Lower lobe of right lung (tissue), 2 donors: ENCODE data around the gene CADM1. TPM values are rescaled to one million over a fixed set of nuclear protein-coding genes. Genes with fewer than 3 reads are reported as not detected.

Experiments used
- ATAC-seq, 2 donors: fragments of 200-7000 bp; cut with Tn5 transposase; one replicate each; pipeline ENCODE4 v1.9.1; 2020 to 2022; ENCODE audit warnings: mild to moderate bottlenecking in 2 of 2, moderate library complexity in 2 of 2
- DNase-seq: peaks from one replicate; pipeline ENCODE4 v3.0.0-alpha.2; 2020
- H3K27ac ChIP-seq: fragments of 200-600 bp; one replicate; pipeline ENCODE4 v1.8.0; 2022
- H3K27me3 ChIP-seq: fragments of 200-600 bp; one replicate; pipeline ENCODE4 v1.8.0; 2022; ENCODE audit warnings: low read depth
- H3K36me3 ChIP-seq: fragments of 200-600 bp; one replicate; pipeline ENCODE4 v1.8.0; 2022; ENCODE audit warnings: mild to moderate bottlenecking
- H3K4me1 ChIP-seq: fragments of 200-600 bp; one replicate; pipeline ENCODE4 v1.8.0; 2022
- H3K4me3 ChIP-seq: fragments of 200-600 bp; one replicate; pipeline ENCODE4 v1.8.0; 2022; ENCODE audit warnings: mild to moderate bottlenecking
- H3K9me3 ChIP-seq: fragments of 200-600 bp; one replicate; pipeline ENCODE4 v1.8.0; 2022
- intact Hi-C: fragments of 100-400 bp; cut with DNase I; formaldehyde crosslinking; loops from one replicate; pipeline ENCODE4 v1.11.0; 2022
- total RNA-seq: library from RNA; stranded (reverse); fragmentation: NEBNext Ultra II Directional; extraction: Animal tissue kit (Norgen Biotek cat#: 25700); gene quantifications from one replicate; pipeline ENCODE4 v1.2.1, GENCODE V29; 2021
- TF ChIP-seq, protein P1 (sequence below): fragments of 200-600 bp; IDR thresholded peaks from one replicate; pipeline ENCODE4 v1.8.0; 2022; ENCODE audit warnings: antibody characterized with exemption, mild to moderate bottlenecking
- donor health status: DM: no; HTN: yes; CAD: no; lungs with severe emphysema.

CADM1 gene
- total RNA-seq, 1 donor from 2014 or later: 149 TPM

DNA sequence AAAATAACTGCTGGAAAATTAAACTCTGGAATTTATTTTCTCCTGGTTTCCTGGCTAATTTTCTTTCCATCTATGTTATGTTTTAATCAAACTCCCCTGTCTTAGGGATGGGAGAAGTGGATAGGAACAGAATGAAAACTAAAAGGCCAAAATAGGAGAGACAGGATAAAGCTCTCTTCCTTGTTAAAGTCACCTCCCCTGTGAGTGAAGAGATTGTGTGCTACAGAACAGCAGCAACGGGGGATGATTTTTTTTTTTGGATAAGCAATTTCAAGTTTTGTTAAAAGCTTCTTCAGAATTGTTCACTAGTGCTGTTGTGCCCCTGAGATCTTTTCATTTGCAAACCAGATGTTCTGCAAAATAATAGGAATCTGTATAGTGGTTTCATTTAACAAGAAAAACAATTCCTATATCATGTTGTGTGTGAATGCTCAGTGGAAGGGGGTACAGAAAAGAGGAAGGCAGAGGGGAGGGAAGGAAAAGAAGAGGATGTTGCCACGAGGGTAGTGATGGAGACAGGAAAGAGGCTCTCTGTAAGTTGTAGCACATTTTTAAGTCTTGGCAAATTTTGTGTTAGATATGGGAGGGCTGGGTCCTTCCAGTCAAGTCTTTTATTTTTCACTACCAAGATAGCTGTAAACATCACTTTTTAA is 301.2 kb downstream of the CADM1 start:
- Histone ChIP-seq H3K36me3 (peaks cover 4% of the 10 kb centered on the region), H3K27me3 (no peaks in the 10 kb centered on the region), H3K27ac (no peak overlapping the region), H3K4me3 (no peak overlapping the region), H3K9me3 (no peaks in the 10 kb centered on the region), H3K4me1 (no peaks in the 10 kb centered on the region)
- TF ChIP-seq, protein P1, sequence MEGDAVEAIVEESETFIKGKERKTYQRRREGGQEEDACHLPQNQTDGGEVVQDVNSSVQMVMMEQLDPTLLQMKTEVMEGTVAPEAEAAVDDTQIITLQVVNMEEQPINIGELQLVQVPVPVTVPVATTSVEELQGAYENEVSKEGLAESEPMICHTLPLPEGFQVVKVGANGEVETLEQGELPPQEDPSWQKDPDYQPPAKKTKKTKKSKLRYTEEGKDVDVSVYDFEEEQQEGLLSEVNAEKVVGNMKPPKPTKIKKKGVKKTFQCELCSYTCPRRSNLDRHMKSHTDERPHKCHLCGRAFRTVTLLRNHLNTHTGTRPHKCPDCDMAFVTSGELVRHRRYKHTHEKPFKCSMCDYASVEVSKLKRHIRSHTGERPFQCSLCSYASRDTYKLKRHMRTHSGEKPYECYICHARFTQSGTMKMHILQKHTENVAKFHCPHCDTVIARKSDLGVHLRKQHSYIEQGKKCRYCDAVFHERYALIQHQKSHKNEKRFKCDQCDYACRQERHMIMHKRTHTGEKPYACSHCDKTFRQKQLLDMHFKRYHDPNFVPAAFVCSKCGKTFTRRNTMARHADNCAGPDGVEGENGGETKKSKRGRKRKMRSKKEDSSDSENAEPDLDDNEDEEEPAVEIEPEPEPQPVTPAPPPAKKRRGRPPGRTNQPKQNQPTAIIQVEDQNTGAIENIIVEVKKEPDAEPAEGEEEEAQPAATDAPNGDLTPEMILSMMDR: no peak
- no peak for ATAC-seq
- intact Hi-C loops: no loop called here
- DNase-seq: no peak

DNA sequence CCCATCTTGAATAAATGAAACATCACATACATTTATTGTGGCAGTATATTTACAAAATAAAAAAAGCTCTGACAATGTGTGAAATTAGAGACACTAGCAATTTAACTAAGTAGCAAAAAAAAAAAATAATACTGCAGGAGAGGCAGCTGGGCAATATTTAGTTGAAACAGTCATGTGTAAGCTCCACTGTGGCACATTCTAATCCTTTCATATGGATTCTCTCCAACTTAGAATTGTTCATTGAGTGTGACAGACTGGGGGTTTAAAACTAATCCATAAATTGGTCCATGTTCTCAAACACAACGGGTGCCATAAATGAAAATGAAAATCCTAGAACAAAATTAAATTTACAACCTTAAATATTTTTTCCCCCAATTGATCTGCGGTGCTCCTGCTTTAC is 302.1 kb downstream of the CADM1 start:
- Histone ChIP-seq H3K27ac (no peak overlapping the region), H3K4me1 (no peaks in the 10 kb centered on the region), H3K4me3 (no peak overlapping the region), H3K9me3 (no peaks in the 10 kb centered on the region), H3K36me3 (no peaks in the 10 kb centered on the region), H3K27me3 (no peaks in the 10 kb centered on the region)
- TF ChIP-seq, protein P1: no peak
- DNase-seq (no peak), ATAC-seq (no peak)
- intact Hi-C loops: no loop called here

DNA sequence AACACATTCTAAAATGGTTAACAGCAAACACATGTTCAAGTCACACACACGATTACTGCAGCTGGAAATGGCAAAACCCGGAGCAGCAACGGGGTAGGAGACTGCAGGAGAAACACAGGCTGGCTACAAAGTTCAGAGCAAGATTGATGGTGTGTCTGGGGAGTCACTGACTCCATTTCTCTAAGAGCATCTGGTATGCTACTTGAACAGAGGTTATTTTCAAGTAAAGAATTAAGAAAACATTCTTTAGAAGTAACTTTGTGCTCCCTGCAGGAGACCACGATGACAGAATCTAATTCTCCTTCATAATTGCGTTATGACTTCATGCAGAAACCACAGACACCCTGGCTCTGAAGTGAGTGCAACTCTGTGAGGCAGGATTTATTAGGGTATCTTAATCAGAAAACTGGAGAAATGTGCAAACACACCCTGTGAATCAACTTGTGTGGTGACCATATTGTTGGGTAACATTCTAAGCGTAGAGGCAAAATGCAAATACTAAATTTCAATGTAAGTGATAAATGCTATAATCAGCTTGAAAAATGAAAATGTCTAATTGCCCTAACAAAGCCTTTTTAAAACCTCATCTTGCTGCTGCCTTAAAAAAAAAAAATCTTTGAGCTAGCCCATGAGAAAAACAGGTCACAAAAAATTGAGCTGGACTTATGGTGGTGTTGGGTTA is 303.0 kb downstream of the CADM1 start:
- H3K27ac ChIP-seq: no peak overlapping the region
- no peaks in the 10 kb centered on the region for H3K36me3 ChIP-seq
- H3K27me3 ChIP-seq: no peaks in the 10 kb centered on the region
- ATAC-seq: no peak
- TF ChIP-seq, protein P1: no peak
- no peaks in the 10 kb centered on the region for H3K9me3 ChIP-seq
- H3K4me3 ChIP-seq: no peak overlapping the region
- no peak for DNase-seq
- intact Hi-C loops: no loop called here
- H3K4me1 ChIP-seq: no peaks in the 10 kb centered on the region

DNA sequence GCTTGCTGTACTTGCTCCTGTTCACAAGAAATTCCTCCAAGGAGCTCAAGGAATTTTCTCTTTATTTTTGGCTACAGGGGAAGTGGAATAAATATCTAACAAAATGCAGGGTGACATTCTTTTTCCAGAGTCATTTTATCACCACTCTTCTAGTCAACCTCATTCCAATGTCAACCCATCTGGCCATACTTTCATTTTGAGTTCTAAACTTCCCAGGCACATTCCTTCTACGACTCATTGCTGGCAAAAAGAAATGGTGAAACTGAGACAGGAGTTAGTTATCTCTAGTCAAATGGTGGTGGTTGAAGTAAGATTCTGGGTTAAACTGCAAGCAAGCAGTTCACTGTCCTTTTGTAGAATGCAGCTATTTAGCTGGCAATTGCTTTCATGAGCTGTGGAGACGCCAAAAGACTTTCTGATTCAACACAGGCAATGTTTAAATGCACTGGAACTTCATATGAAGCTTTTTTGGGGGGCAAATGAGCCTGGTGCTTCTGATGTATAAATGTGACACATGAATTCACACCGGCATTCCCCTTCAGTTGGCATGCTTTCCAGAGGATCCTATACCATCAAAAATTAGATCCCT is 304.6 kb downstream of the CADM1 start:
- no peak for DNase-seq
- H3K27ac ChIP-seq: no peak overlapping the region
- no peaks in the 10 kb centered on the region for H3K27me3 ChIP-seq
- intact Hi-C loops: no loop called here
- H3K4me3 ChIP-seq: no peak overlapping the region
- H3K36me3 ChIP-seq: no peaks in the 10 kb centered on the region
- no peak for ATAC-seq
- H3K4me1 ChIP-seq: no peaks in the 10 kb centered on the region
- TF ChIP-seq, protein P1: no peak
- no peaks in the 10 kb centered on the region for H3K9me3 ChIP-seq

DNA sequence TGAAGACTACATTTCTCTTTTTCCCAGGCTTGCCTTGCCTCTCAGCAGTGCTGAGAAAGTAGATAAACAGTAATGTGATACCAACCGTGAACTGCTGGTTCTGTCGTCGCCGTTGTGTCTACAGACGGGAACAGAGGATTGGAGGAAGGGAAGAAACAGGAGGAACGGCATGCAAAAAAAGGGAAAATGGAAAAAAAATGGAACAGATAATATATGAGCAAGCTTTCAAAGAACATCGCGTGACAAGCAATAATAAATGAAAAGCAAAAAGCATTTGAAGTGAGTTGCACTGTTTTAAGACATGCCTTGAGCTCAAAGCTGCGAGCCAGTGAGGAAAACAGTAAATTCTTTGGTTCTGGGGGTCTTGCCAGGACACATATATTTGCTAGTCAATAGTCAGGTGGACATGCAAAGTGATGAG is 305.9 kb downstream of the CADM1 start:
- Histone ChIP-seq H3K9me3 (no peaks in the 10 kb centered on the region), H3K36me3 (no peaks in the 10 kb centered on the region), H3K4me3 (no peak overlapping the region), H3K27me3 (no peaks in the 10 kb centered on the region), H3K27ac (no peak overlapping the region), H3K4me1 (no peaks in the 10 kb centered on the region)
- DNase-seq: no peak
- no peak for ATAC-seq
- intact Hi-C loops: no loop called here
- TF ChIP-seq, protein P1: no peak
